HG03558 (cell line): ENCODE data around the gene PLAGL1.

Source experiments
- ATAC-seq: cut with Tn5 transposase; IDR thresholded peaks from one replicate; pipeline ENCODE4 v1.9.1; 2021; ENCODE audit warnings: moderate number of reproducible peaks; ENCODE audit not compliant: unreplicated experiment; ENCODE audit errors: extremely low read depth

PLAGL1 gene

GRCh38 chr6:143967706-143968376, 40.2 kb downstream of the PLAGL1 start:
- no peak for ATAC-seq

GRCh38 chr6:143966312-143966711, 41.7 kb downstream of the PLAGL1 start:
- no peak for ATAC-seq

- ATAC-seq = no peak
These were observed 42.4 kb downstream of the PLAGL1 start for GRCh38 chr6:143965503-143966171.

GRCh38 chr6:143964674-143965081, 43.4 kb downstream of the PLAGL1 start:
- ATAC-seq = no peak

GRCh38 chr6:143963158-143963919, 44.7 kb downstream of the PLAGL1 start:
- no peak for ATAC-seq

GRCh38 chr6:143961886-143962878, 45.9 kb downstream of the PLAGL1 start:
- ATAC-seq = no peak

GRCh38 chr6:143961066-143961465, 47.0 kb downstream of the PLAGL1 start:
- no peak for ATAC-seq

- ATAC-seq = no peak
These were observed 48.1 kb downstream of the PLAGL1 start for GRCh38 chr6:143959927-143960326.

- ATAC-seq = no peak
These were observed 49.1 kb downstream of the PLAGL1 start for GRCh38 chr6:143958839-143959399.

GRCh38 chr6:143957679-143958274, 50.3 kb downstream of the PLAGL1 start:
- ATAC-seq = no peak

- no peak for ATAC-seq
These were observed 52.1 kb downstream of the PLAGL1 start for GRCh38 chr6:143955971-143956370.

- no peak for ATAC-seq
These were observed 54.1 kb downstream of the PLAGL1 start for GRCh38 chr6:143953922-143954321.

GRCh38 chr6:143952947-143953701, 54.9 kb downstream of the PLAGL1 start:
- no peak for ATAC-seq

- no peak for ATAC-seq
These were observed 55.8 kb downstream of the PLAGL1 start for GRCh38 chr6:143952060-143952778.

- ATAC-seq = no peak
These were observed 57.2 kb downstream of the PLAGL1 start for GRCh38 chr6:143950875-143951274.

- ATAC-seq = no peak
These were observed 58.1 kb downstream of the PLAGL1 start for GRCh38 chr6:143949962-143950361.

- ATAC-seq = no peak
These were observed 58.5 kb downstream of the PLAGL1 start for GRCh38 chr6:143949535-143949934.

- ATAC-seq = no peak
These were observed 59.9 kb downstream of the PLAGL1 start for GRCh38 chr6:143948208-143948607.
